Testis (tissue), 3 donors: Measurements from ENCODE around the gene UGT1A6. TPM values are rescaled to one million over a fixed set of nuclear protein-coding genes. Genes with fewer than 3 reads are reported as not detected.

Experiments used
- DNase-seq: peaks from one replicate; pipeline ENCODE4 v3.0.0-alpha.2; 2019
- H3K27ac ChIP-seq, 2 donors: fragments of 200-600 bp; sonication (generic); one replicate each; pipeline ENCODE4 v1.5.1; 2019
- H3K27me3 ChIP-seq: fragments of 200-600 bp; sonication (generic); one replicate; pipeline ENCODE4 v1.5.1; 2019
- H3K36me3 ChIP-seq: fragments of 200-600 bp; sonication (generic); one replicate; pipeline ENCODE4 v1.5.1; 2017; ENCODE audit warnings: low read depth; ENCODE audit errors: missing control alignments
- H3K4me1 ChIP-seq: fragments of 200-600 bp; sonication (generic); one replicate; pipeline ENCODE4 v1.5.1; 2019
- H3K4me3 ChIP-seq, 2 donors: fragments of 200-600 bp; sonication (generic); one replicate each; pipeline ENCODE4 v1.5.1; 2017 to 2019
- H3K9me3 ChIP-seq: fragments of 200-600 bp; sonication (generic); one replicate; pipeline ENCODE4 v1.5.1; 2017
- CTCF ChIP-seq, 3 experiments: fragments of 450-650 bp in 2 of 3; fragments of 200-600 bp in 1 of 3; sonication (generic) in 1 of 3; IDR thresholded peaks; one replicate each; pipeline ENCODE4 v1.5.1; 2016 to 2019; ENCODE audit warnings: antibody characterized with exemption in 3 of 3, mild to moderate bottlenecking in 2 of 3, moderate library complexity in 1 of 3
- POLR2A ChIP-seq: fragments of 450-650 bp; IDR thresholded peaks from one replicate; pipeline ENCODE4 v1.6.1; 2017; ENCODE audit warnings: antibody characterized with exemption, mild to moderate bottlenecking, moderate library complexity
- WGBS, 2 donors: methylation state at CpG; one replicate each; pipeline ENCODE4 v1.1.5; 2018; 5-methylcytosine and 5-hydroxymethylcytosine counted together
- intact Hi-C: fragments of 100-400 bp; cut with DNase I; formaldehyde crosslinking; loops from one replicate; pipeline ENCODE4 v1.15.1; 2023; ENCODE audit warnings: low total_unique reads
- polyA plus RNA-seq: library from polyadenylated mRNA; stranded (reverse); fragments of 350-450 nt; fragmentation: Illumina TruSeq; extraction: RNeasy Lipid Tissue Mini Kit (QIAGEN cat#74804); gene quantifications from one replicate; pipeline ENCODE4 v1.2.3, GENCODE V29; 2014; ENCODE audit warnings: low read depth, low replicate concordance; ENCODE audit not compliant: insufficient read depth
- total RNA-seq, 2 donors: library from RNA; depleted of rRNA; stranded (reverse); fragments of >200 nt; gene quantifications; one replicate each; pipeline ENCODE4 v1.2.3, GENCODE V29; 2016

The UGT1A6 gene
- total and polyA plus RNA-seq, 3 donors from 2014 or later: 0.74 to 3.0 TPM; not detected in 1

DNA sequence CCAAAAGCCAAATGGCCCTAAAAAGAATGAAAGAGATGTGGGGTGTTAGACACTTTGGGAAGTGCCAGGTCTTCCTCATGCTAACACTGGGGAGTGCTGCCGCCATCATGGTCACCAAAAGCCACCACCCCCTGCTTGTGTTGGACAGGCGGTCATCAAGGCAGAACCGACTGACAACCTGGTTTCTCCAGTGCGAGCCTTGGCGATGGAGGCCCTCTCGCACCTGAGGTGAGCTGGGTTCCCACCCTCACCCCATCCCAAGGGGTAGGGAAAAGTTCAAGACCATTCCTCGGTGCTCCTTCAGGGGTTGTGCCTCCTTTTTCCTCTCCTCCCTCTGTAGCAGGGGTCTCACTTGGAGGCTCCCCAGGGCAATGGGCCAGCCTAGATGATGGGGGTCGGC lies 119.0 kb downstream of the UGT1A6 start:
- TF ChIP-seq CTCF (IDR thresholded peaks at IDR 0.05): no peak
- no peak for TF ChIP-seq POLR2A
- H3K4me3 ChIP-seq: no peak overlapping the region
- no peak for DNase-seq
- H3K9me3 ChIP-seq: no peaks in the 10 kb centered on the region
- no peak overlapping the region for H3K27ac ChIP-seq
- no peaks in the 10 kb centered on the region for H3K36me3 ChIP-seq
- no peaks in the 10 kb centered on the region for H3K4me1 ChIP-seq
- intact Hi-C loops: no loop called here
- H3K27me3 ChIP-seq: no peaks in the 10 kb centered on the region
- 91 to 96% methylated on average over 8 of the region's 8 CpGs for WGBS, 2 donors

GRCh38 chr2:233813236-233814055 lies 120.8 kb downstream of the UGT1A6 start:
- WGBS, 2 donors: 68 to 77% methylated on average over 3 of the region's 3 CpGs
- no peak overlapping the region for H3K27ac ChIP-seq
- intact Hi-C loops: no loop called here
- no peaks in the 10 kb centered on the region for H3K4me1 ChIP-seq
- TF ChIP-seq POLR2A: no peak
- no peak for TF ChIP-seq CTCF (IDR thresholded peaks at IDR 0.05)
- H3K9me3 ChIP-seq: no peaks in the 10 kb centered on the region
- no peak for DNase-seq
- H3K36me3 ChIP-seq: no peaks in the 10 kb centered on the region
- H3K27me3 ChIP-seq: no peaks in the 10 kb centered on the region
- H3K4me3 ChIP-seq: no peak overlapping the region

DNA sequence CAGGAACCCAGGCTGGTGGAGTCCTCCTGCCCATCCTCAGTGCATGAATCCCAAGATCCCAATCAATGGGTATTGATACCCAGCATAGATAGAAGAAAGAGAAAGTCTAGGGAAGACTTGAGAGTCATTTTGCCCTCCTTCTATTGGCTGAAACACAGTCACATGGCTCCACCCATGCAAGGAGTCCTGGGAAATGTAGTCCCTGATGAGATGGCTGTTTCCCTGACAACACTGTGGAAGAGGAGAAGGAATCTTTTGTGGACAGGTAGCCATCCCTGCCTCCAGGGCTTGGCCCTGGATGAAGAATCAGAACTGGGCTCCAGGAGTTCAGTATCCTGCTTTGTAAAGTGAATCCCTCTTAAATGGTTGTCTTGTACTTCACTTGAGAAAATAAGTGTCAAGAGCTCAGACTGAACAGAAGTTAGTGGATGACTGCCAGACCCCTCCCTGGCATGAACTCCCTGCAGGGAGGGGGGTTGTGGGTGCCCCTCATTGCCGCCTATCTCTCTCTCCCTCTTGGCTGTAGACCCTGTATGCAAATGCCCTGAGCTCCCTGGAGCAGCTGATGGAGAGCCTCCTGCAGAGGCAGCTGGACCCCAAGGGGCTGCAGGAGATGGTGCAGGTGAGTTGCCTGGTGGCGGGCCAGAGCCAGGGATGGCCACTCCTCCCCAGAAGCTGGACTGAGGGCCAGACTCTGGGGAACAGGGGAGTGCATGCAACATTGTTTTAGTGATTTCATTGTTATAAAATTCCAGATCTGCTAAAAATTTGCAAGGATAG lies 121.6 kb downstream of the UGT1A6 start:
- H3K27ac ChIP-seq: no peak overlapping the region
- DNase-seq: no peak
- no peaks in the 10 kb centered on the region for H3K36me3 ChIP-seq
- no peaks in the 10 kb centered on the region for H3K4me1 ChIP-seq
- H3K27me3 ChIP-seq: no peaks in the 10 kb centered on the region
- 79 to 100% methylated on average over 1 to 2 of the region's 2 CpGs for WGBS, 2 donors
- no peak overlapping the region for H3K4me3 ChIP-seq
- TF ChIP-seq CTCF (IDR thresholded peaks at IDR 0.05) (no peak), POLR2A (no peak)
- intact Hi-C loops: no loop called here
- H3K9me3 ChIP-seq: no peaks in the 10 kb centered on the region

- no peak for DNase-seq
- Histone ChIP-seq H3K27ac (no peak overlapping the region), H3K4me1 (no peaks in the 10 kb centered on the region), H3K36me3 (no peaks in the 10 kb centered on the region), H3K9me3 (no peaks in the 10 kb centered on the region), H3K4me3 (no peak overlapping the region), H3K27me3 (no peaks in the 10 kb centered on the region)
- TF ChIP-seq POLR2A: no peak
- TF ChIP-seq CTCF (IDR thresholded peaks at IDR 0.05): no peak
- whole genome bisulfite sequencing, 2 donors: 81 to 82% methylated on average over 6 of the region's 6 CpGs
- intact Hi-C loops: no loop called here
These were observed 123.2 kb downstream of the UGT1A6 start for GRCh38 chr2:233815861-233816260.
